ENCODE data around the gene SLC4A11.

- no peak for TF ChIP-seq POLR2AphosphoS5 (IDR thresholded peaks at IDR 0.05; ENCODE audit: low read depth)
- no peak for TF ChIP-seq CTCF (IDR thresholded peaks at IDR 0.05; ENCODE audit: insufficient read depth, low read length)
- no peak for TF ChIP-seq REST (IDR thresholded peaks at IDR 0.05; ENCODE audit: insufficient replicate concordance, low read depth)
- no peak for TF ChIP-seq SPI1 (IDR thresholded peaks at IDR 0.05; ENCODE audit: borderline replicate concordance, low read depth)
These were observed 3.2 kb upstream of the SLC4A11 start for GRCh38 chr20:3242172-3242692.
